Gastroesophageal sphincter (tissue), 4 donors: ENCODE results near the gene TULP4. TPM values are rescaled to one million over a fixed set of nuclear protein-coding genes. Genes with fewer than 3 reads are reported as not detected.

Experiments
- ATAC-seq: fragments of 150-250 bp; one replicate; pipeline ENCODE4 v1.9.1; 2016; ENCODE audit warnings: mild to moderate bottlenecking, moderate library complexity
- H3K27ac ChIP-seq, 4 donors: fragments of 200-600 bp; sonication (generic) in 3 of 4; 1 replicate in 3 of 4; 2 replicates in 1 of 4; pipeline ENCODE4 v1.5.1; 2016 to 2019
- H3K27me3 ChIP-seq: fragments of 200-600 bp; sonication (generic); one replicate; pipeline ENCODE4 v1.5.1; 2019
- H3K36me3 ChIP-seq, 2 donors: fragments of 200-600 bp; sonication (generic); one replicate each; pipeline ENCODE4 v1.5.1; 2019; ENCODE audit warnings: control low read depth in 1 of 2
- H3K4me1 ChIP-seq, 3 donors: fragments of 200-600 bp; sonication (generic); 1 replicate in 2 of 3; 2 replicates in 1 of 3; pipeline ENCODE4 v1.5.1; 2016 to 2019; ENCODE audit warnings: control low read depth in 2 of 3
- H3K4me3 ChIP-seq, 2 donors: fragments of 200-600 bp; sonication (generic); one replicate each; pipeline ENCODE4 v1.5.1; 2019; ENCODE audit warnings: mild to moderate bottlenecking in 1 of 2, moderate library complexity in 1 of 2
- H3K9me3 ChIP-seq, 3 donors: fragments of 200-600 bp; sonication (generic); one replicate each; pipeline ENCODE4 v1.5.1; 2017 to 2019; ENCODE audit warnings: control low read depth in 2 of 3
- CTCF ChIP-seq, 4 experiments: fragments of 200-600 bp in 2 of 4; fragments of 450-650 bp in 2 of 4; sonication (generic) in 1 of 4; IDR thresholded peaks; one replicate each; pipeline ENCODE4 v1.5.1; 2017 to 2019; ENCODE audit warnings: antibody characterized with exemption in 4 of 4, mild to moderate bottlenecking in 2 of 4, moderate library complexity in 2 of 4
- EP300 ChIP-seq: sonication (generic); formaldehyde crosslinking; IDR thresholded peaks from one replicate; pipeline ENCODE4 v1.6.1; 2017; ENCODE audit warnings: antibody characterized with exemption, mild to moderate bottlenecking
- POLR2A ChIP-seq, 2 donors: fragments of 450-650 bp; IDR thresholded peaks; one replicate each; pipeline ENCODE4 v1.6.1; 2017; ENCODE audit warnings: antibody characterized with exemption in 2 of 2, mild to moderate bottlenecking in 2 of 2, moderate library complexity in 1 of 2
- POLR2AphosphoS5 ChIP-seq: sonication (generic); formaldehyde crosslinking; IDR thresholded peaks from one replicate; pipeline ENCODE4 v1.6.1; 2017; ENCODE audit warnings: antibody characterized with exemption
- WGBS, 2 donors: methylation state at CpG; one replicate each; pipeline ENCODE4 v1.1.5; 2018; ENCODE audit warnings: low coverage in 1 of 2; 5-methylcytosine and 5-hydroxymethylcytosine counted together
- total RNA-seq, 4 donors: library from RNA; depleted of rRNA; stranded (reverse); fragments of >200 nt; gene quantifications; one replicate each; pipeline ENCODE4 v1.1.0, GENCODE V29; 2016

Gene TULP4
- total RNA-seq, 4 donors from 2014 or later: 159 to 244 (median 201) TPM

DNA sequence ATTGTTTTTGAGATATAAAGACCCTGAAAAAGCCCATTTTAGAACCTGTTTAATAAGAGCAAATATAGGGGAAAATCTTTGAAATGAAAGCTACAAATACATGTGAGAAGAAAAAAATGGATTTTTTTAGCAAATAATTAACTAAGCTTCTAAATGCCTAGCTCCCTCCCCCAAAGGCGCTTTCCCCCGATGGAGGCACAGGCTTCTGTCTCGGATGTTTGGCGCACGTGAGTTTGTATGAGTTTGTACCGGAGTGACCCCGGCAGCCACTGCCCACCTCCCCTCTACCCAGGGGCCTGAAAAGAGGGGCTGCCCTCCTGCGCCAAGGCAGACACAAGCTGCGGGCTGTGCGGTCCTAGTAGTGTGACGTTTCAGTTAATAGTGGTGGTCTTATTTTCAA lies 197.2 kb downstream of the TULP4 start:
- Histone ChIP-seq H3K9me3 (no peaks in the 10 kb centered on the region), H3K36me3 (peaks cover 0 to 31% of the 10 kb centered on the region in 2 donors), H3K4me1 (no peaks in the 10 kb centered on the region), H3K27ac (no peak overlapping the region), H3K27me3 (no peaks in the 10 kb centered on the region), H3K4me3 (no peak overlapping the region)
- WGBS, 2 donors: 86 to 94% methylated on average over 1 to 11 of the region's 11 CpGs
- no peak for ATAC-seq
- TF ChIP-seq POLR2AphosphoS5: no peak
- TF ChIP-seq CTCF (IDR thresholded peaks at IDR 0.05): no peak
- no peak for TF ChIP-seq EP300
- TF ChIP-seq POLR2A (IDR thresholded peaks at IDR 0.05): no peak

DNA sequence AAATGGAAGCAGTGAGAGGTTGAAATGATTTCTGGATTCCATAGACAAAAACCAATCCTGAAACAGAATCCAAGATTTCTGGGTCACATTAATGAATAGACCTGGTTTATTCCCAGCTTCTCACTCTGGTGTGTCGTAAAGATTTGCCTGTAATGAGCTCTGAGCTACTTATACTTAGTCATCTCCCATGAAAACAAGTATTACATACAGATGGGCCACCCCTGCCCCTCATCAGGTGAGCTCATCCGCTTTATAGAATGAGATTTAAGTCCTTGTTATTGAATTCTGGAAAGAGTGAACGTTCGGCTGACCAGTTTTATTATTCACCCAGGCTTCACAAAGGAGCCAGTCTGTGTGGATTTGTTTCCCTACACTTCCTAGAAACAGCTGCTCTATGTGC lies 200.5 kb downstream of the TULP4 start:
- H3K9me3 ChIP-seq: no peaks in the 10 kb centered on the region
- 79 to 84% methylated on average over 4 of the region's 4 CpGs for WGBS, 2 donors
- no peak for ATAC-seq
- H3K4me3 ChIP-seq: no peak overlapping the region
- TF ChIP-seq POLR2A (IDR thresholded peaks at IDR 0.05): no peak
- TF ChIP-seq POLR2AphosphoS5: no peak
- no peak for TF ChIP-seq EP300
- no peak for TF ChIP-seq CTCF (IDR thresholded peaks at IDR 0.05)
- H3K27me3 ChIP-seq: peaks cover 24% of the 10 kb centered on the region
- peaks cover 0 to 8% (median 0%) of the 10 kb centered on the region in 3 donors for H3K4me1 ChIP-seq
- no peak overlapping the region for H3K27ac ChIP-seq
- peaks cover 0 to 13% of the 10 kb centered on the region in 2 donors for H3K36me3 ChIP-seq

- 67 to 84% methylated on average over 3 to 4 of the region's 4 CpGs for WGBS, 2 donors
- no peak overlapping the region for H3K27ac ChIP-seq
- no peak for TF ChIP-seq CTCF (IDR thresholded peaks at IDR 0.05)
- no peak for TF ChIP-seq POLR2AphosphoS5
- no peak for TF ChIP-seq EP300
- no peak for TF ChIP-seq POLR2A (IDR thresholded peaks at IDR 0.05)
- H3K4me3 ChIP-seq: no peak overlapping the region
- H3K4me1 ChIP-seq: peaks cover 0 to 18% (median 2%) of the 10 kb centered on the region in 3 donors
- no peak for ATAC-seq
- H3K36me3 ChIP-seq: peaks cover 0 to 10% of the 10 kb centered on the region in 2 donors
- peaks cover 34% of the 10 kb centered on the region for H3K27me3 ChIP-seq
- H3K9me3 ChIP-seq: no peaks in the 10 kb centered on the region
These were observed 201.9 kb downstream of the TULP4 start for GRCh38 chr6:158514176-158514575.

DNA sequence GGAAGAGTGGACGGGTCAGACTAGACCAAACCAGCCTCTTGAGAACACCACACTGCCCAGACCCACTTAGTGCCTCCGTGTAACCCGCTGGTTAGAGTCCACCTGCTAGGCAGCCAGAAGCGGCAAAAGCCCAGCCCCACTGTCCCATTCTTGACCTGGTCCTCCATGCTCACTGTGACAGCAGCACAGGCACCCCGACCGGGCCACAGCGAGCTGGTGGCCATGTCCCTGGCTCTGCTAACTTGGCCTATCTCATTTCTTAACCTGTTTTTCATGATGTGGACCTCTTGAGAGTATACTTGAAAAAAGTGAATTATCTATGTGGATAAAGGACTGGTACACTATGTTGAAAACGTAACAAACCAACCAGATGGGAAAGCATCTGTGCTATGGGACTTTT lies 202.7 kb downstream of the TULP4 start:
- Histone ChIP-seq H3K9me3 (no peaks in the 10 kb centered on the region), H3K27me3 (peaks cover 42% of the 10 kb centered on the region), H3K36me3 (peaks cover 0 to 10% of the 10 kb centered on the region in 2 donors), H3K4me3 (no peak overlapping the region), H3K27ac (no peak overlapping the region), H3K4me1 (peaks cover 0 to 18% (median 2%) of the 10 kb centered on the region in 3 donors)
- no peak for TF ChIP-seq POLR2A (IDR thresholded peaks at IDR 0.05)
- TF ChIP-seq POLR2AphosphoS5: no peak
- no peak for TF ChIP-seq CTCF (IDR thresholded peaks at IDR 0.05)
- no peak for TF ChIP-seq EP300
- no peak for ATAC-seq
- WGBS, 2 donors: 78 to 88% methylated on average over 1 to 4 of the region's 8 CpGs

DNA sequence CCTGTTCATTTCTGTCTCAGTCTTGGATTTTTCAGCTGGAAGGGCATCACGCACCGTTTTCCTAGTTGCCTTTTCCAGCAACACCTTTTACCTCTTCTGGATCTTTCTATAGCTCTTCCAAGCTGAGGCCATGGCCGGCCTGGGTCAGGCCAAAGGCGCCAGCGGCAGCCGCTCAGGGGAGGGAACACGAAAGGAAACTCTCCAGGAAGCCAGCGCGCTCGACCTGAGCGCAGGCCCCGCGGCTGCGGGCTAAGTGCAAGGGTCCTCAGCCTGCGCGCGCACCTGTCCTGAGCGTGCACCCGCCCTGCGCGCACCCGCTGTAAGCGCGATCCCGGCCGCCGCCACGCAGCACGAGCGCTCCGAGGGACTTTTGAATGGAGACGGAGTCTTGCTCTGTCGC lies 203.8 kb downstream of the TULP4 start:
- no peak overlapping the region for H3K4me3 ChIP-seq
- H3K4me1 ChIP-seq: peaks cover 0 to 18% (median 2%) of the 10 kb centered on the region in 3 donors
- TF ChIP-seq CTCF (IDR thresholded peaks at IDR 0.05): no peak
- TF ChIP-seq POLR2A (IDR thresholded peaks at IDR 0.05): no peak
- TF ChIP-seq POLR2AphosphoS5: no peak
- no peak for TF ChIP-seq EP300
- no peaks in the 10 kb centered on the region for H3K36me3 ChIP-seq
- no peak overlapping the region for H3K27ac ChIP-seq
- ATAC-seq: no peak
- peaks cover 50% of the 10 kb centered on the region for H3K27me3 ChIP-seq
- WGBS, 2 donors: no CpG with 5 or more reads among the region's 33 CpGs
- H3K9me3 ChIP-seq: no peaks in the 10 kb centered on the region
